Spleen (tissue), 7 donors: Measurements from ENCODE around the gene ASTN1.

Experiments
- POLR2A ChIP-seq, 3 donors: fragments of 450-650 bp; IDR thresholded peaks; one replicate each; pipeline ENCODE4 v1.5.1; 2017; ENCODE audit warnings: antibody characterized with exemption in 3 of 3, mild to moderate bottlenecking in 1 of 3
- POLR2AphosphoS5 ChIP-seq, 3 donors: sonication (generic); formaldehyde crosslinking; IDR thresholded peaks; one replicate each; pipeline ENCODE4 v1.5.1; 2017; ENCODE audit warnings: antibody characterized with exemption in 3 of 3
- TF ChIP-seq, protein P1 (sequence below), 11 experiments: fragments of 200-600 bp in 7 of 11; fragments of 450-650 bp in 4 of 11; sonication (generic) in 4 of 11; IDR thresholded peaks in 8 of 11; conservative IDR thresholded peaks in 3 of 11; 1 replicate in 7 of 11; 2 replicates in 4 of 11; pipeline versions ENCODE4 v1.4.0 to v1.8.0; 2016 to 2021; ENCODE audit warnings: antibody characterized with exemption in 11 of 11, inconsistent platforms in 4 of 11, mild to moderate bottlenecking in 1 of 11
- donor health status: DM: no; HTN: no; CAD: no; lungs with moderate emphysema.
- donor health status: DM: no; HTN: no; CAD: no.
- donor health status: DM: no; HTN: no; CAD: no.

DNA sequence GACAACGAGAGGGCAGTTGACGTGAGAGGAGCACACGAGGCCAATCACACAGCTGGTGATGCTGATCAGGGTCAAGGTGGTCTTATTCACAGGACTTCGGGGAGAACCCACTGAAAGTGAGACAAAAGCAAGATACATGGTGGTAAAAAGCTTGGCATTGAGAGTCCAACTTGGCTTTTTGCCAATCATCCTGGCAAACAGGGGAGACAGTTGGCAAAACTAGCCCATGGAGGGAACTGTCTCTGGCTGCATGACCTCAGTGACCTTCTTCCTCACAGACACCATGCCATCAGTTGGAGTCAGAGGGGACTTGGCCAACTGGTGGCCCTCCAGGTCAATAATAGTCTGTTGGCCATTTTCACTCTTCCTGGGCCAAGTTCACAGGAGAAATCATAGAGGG is 139.9 kb downstream of the ASTN1 start:
- no peak for TF ChIP-seq POLR2AphosphoS5 (IDR thresholded peaks at IDR 0.05)
- TF ChIP-seq POLR2A (IDR thresholded peaks at IDR 0.05) = no peak
- TF ChIP-seq, protein P1, sequence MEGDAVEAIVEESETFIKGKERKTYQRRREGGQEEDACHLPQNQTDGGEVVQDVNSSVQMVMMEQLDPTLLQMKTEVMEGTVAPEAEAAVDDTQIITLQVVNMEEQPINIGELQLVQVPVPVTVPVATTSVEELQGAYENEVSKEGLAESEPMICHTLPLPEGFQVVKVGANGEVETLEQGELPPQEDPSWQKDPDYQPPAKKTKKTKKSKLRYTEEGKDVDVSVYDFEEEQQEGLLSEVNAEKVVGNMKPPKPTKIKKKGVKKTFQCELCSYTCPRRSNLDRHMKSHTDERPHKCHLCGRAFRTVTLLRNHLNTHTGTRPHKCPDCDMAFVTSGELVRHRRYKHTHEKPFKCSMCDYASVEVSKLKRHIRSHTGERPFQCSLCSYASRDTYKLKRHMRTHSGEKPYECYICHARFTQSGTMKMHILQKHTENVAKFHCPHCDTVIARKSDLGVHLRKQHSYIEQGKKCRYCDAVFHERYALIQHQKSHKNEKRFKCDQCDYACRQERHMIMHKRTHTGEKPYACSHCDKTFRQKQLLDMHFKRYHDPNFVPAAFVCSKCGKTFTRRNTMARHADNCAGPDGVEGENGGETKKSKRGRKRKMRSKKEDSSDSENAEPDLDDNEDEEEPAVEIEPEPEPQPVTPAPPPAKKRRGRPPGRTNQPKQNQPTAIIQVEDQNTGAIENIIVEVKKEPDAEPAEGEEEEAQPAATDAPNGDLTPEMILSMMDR (IDR thresholded peaks at IDR 0.05 in 8 of 11, conservative IDR thresholded peaks at IDR 0.05 in 3 of 11) = no peak
